Non-pigmented ciliary epithelial cell (primary cell): Measurements from ENCODE around the gene CXorf51B.
"Not testable (repeated sequence)": the region's sequence is repeated elsewhere in the genome, so short reads cannot be mapped to it uniquely, and the experiment has no call there.

Experiments
- DNase-seq: peaks from one replicate; pipeline ENCODE4 v3.0.0-alpha.2; 2010; ENCODE audit warnings: low read depth

Gene CXorf51B

DNA sequence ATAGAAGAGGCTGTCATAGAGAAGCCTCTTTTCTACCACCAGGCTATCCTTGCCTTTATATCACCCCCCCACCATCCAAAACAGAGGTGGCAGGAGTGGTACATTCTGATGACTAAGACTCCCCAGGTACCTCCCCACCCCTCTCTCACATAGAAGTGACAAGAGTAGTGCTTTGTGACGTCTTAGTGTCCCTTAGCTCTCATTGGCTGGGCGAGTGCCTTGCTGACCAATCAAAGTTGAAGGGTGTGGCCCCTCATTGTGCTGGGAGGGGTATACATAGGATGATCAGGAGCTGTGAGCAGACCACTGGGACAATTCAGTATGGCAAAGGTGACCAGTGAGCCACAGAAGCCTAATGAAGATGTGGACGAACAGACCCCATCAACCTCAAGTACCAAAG lies at the start of gene CXorf51B:
CXorf51B (plus strand) TSS at position 301 of the 400 bp plus-strand sequence; CDS start at position 322, 21 bp downstream.
- DNase-seq, result not testable (repeated sequence)

DNA sequence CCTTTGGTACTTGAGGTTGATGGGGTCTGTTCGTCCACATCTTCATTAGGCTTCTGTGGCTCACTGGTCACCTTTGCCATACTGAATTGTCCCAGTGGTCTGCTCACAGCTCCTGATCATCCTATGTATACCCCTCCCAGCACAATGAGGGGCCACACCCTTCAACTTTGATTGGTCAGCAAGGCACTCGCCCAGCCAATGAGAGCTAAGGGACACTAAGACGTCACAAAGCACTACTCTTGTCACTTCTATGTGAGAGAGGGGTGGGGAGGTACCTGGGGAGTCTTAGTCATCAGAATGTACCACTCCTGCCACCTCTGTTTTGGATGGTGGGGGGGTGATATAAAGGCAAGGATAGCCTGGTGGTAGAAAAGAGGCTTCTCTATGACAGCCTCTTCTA lies 5.1 kb downstream of the CXorf51B start, which contains the start of gene CXorf51A:
CXorf51A (minus strand) TSS at position 101 of the 400 bp plus-strand sequence; CDS start at position 80, 21 bp downstream.
- not testable (repeated sequence) for DNase-seq

DNA sequence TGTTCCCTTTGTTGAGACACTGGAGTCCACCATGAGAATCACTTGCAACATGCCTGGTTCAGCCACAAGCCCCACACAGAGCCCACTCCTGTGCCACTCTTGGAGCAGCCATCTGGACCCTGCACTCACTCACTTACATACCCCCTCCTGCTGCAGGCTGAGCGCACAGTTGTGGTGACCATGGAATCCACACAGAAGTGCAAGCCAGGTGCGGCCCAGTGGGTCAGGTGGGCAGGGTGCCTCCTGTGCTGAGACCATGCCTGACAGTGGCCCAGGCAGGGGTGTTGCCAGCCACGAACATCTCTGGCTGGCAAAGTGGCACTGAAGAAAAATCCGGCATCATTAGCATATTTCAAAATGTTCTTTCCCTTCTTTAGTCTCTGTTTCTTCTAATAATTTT lies 22.4 kb downstream of the CXorf51B start:
- no peak for DNase-seq

DNA sequence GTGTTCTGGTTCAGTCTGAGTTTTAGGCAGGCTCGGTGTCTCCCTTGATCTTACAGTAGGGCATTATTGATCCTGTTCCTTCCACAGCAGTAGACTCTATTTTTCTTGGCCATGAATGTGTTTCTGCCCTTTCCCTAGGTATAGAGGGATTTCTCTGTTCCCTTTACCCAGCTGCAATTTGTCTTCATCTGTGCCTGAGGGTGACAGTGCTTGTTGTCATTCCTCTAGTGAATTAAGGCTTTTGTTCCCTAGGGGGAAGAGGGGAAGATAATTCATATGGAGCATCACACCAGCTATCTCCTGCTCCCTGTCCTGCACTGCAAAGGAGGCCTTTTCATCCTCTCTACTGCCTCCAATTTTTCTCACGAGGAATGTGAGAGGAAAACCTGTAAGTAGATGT lies 44.7 kb downstream of the CXorf51B start:
- DNase-seq, result no peak
